GM19023 (cell line): ENCODE results near the gene SUPT6H.

ENCODE experiments used
- ATAC-seq: cut with Tn5 transposase; IDR thresholded peaks from one replicate; pipeline ENCODE4 v1.9.1; 2021; ENCODE audit warnings: mild to moderate bottlenecking, moderate library complexity; ENCODE audit not compliant: unreplicated experiment

Gene SUPT6H

DNA sequence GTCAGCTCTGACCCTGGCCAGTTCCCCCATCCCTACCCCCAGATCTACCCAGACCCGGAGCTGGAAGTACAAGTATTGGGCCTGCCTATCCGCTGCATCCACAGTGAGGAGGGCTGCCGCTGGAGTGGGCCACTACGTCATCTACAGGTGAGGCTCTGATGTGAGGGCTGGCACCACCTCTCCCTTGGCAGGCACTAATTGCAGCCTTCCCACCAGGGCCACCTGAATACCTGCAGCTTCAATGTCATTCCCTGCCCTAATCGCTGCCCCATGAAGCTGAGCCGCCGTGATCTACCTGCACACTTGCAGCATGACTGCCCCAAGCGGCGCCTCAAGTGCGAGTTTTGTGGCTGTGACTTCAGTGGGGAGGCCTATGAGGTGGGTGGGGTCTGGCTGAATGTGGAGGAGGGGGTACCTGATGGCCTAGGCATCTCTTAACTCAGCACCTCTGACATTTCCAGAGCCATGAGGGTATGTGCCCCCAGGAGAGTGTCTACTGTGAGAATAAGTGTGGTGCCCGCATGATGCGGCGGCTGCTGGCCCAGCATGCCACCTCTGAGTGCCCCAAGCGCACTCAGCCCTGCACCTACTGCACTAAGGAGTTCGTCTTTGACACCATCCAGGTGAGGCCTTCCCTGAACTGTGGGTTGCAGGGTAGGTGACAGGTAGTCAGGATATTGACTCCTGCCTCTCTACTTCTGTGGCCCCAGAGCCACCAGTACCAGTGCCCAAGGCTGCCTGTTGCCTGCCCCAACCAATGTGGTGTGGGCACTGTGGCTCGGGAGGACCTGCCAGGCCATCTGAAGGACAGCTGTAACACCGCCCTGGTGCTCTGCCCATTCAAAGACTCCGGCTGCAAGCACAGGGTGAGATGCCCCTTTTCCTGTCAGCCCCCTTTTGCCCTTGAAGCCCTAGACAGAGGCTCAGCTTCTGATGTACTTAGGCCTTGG, 86.1 kb downstream of the SUPT6H start:
- ATAC-seq = no peak

GRCh38 chr17:28748852-28749515, 87.0 kb downstream of the SUPT6H start:
- no peak for ATAC-seq

DNA sequence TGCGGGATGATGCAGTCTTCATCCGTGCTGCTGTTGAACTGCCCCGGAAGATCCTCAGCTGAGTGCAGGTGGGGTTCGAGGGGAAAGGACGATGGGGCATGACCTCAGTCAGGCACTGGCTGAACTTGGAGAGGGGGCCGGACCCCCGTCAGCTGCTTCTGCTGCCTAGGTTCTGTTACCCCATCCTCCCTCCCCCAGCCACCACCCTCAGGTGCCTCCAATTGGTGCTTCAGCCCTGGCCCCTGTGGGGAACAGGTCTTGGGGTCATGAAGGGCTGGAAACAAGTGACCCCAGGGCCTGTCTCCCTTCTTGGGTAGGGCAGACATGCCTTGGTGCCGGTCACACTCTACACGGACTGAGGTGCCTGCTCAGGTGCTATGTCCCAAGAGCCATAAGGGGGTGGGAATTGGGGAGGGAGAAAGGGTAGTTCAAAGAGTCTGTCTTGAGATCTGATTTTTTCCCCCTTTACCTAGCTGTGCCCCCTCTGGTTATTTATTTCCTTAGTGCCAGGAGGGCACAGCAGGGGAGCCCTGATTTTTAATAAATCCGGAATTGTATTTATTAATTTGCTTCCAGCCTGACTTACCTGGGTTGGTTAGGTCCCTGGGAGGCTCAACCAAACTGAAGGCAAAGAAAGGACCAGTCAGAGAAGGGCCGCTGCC, 87.6 kb downstream of the SUPT6H start:
- ATAC-seq = no peak

DNA sequence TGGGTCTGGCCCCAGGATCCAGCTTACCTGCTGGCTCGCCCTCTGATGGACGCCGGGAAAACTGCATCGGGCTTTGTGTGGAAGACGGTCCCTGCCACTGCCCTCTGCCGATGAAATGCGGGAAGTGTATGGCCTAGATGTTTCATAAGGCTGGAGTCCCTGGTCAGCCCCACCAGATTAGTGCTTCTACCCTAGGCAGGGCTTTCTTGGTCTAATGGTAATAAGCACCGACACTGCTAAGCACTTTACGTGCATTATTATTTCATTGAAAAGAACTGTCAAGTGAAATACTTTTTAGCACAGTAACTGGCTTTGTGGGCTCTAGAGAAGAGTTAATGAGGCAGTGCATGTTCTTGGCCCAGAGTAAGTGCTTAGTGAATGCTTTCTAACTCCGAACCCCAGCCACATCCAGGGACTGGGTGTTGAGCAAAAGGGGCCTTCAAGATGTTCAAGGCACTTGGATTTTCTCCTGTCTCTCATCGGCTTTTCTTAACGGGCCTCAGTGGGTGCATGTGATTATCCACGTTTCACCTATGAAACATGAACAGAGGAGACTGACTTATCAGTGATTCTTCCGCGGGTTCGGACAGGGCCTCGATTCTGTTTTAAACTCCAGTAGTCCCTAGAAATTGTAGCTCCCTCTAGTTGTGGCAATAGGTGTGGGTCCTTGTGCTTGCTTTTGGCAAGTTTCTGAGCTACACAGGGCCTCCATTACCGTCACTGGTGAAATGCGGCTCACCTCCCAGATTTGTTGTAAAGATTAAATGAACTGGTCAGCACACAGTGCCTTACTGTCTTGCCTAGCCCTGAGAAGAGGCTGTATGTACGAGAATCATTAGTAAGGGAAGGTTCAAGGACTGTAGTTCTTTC, 88.4 kb downstream of the SUPT6H start:
- ATAC-seq = peak; percentile 82

GRCh38 chr17:28751600-28752366, 89.8 kb downstream of the SUPT6H start:
- no peak for ATAC-seq
